ENCODE results near the gene C16orf74. TPM values are rescaled to one million over a fixed set of nuclear protein-coding genes. Genes with fewer than 3 reads are reported as not detected.

Gene C16orf74
- total RNA-seq, 1 donor from 2014 or later = 33.6 TPM

GRCh38 chr16:85696781-85697180, 54.1 kb downstream of the C16orf74 start:
- no peak for DNase-seq (ENCODE audit: low spot score)

GRCh38 chr16:85695196-85696128, 55.4 kb downstream of the C16orf74 start:
- DNase-seq (ENCODE audit: low spot score) = no peak

- DNase-seq (ENCODE audit: low spot score) = no peak
Measured at GRCh38 chr16:85690469-85691064, 60.3 kb downstream of the C16orf74 start.

GRCh38 chr16:85689950-85690320, 61.0 kb downstream of the C16orf74 start:
- DNase-seq (ENCODE audit: low spot score) = no peak

- no peak for DNase-seq (ENCODE audit: low spot score)
Measured at GRCh38 chr16:85689285-85689949, 61.5 kb downstream of the C16orf74 start.

GRCh38 chr16:85688586-85689284, 62.2 kb downstream of the C16orf74 start, which contains the start of gene GINS2:
Gene GINS2, minus strand, starts transcription at chr16:85688954. Its CDS starts 56 bp downstream, at chr16:85688898.
- peak; percentile 90 for DNase-seq (ENCODE audit: low spot score)

- DNase-seq (ENCODE audit: low spot score) = no peak
Measured at GRCh38 chr16:85687651-85688471, 63.0 kb downstream of the C16orf74 start.

GRCh38 chr16:85686912-85687591, 63.8 kb downstream of the C16orf74 start:
- no peak for DNase-seq (ENCODE audit: low spot score)

- DNase-seq (ENCODE audit: low spot score) = no peak
Measured at GRCh38 chr16:85685251-85685650, 65.6 kb downstream of the C16orf74 start.

GRCh38 chr16:85683363-85683762, 67.5 kb downstream of the C16orf74 start:
- DNase-seq (ENCODE audit: low spot score) = no peak

GRCh38 chr16:85682516-85682915, 68.4 kb downstream of the C16orf74 start:
- no peak for DNase-seq (ENCODE audit: low spot score)

GRCh38 chr16:85681255-85681654, 69.6 kb downstream of the C16orf74 start:
- no peak for DNase-seq (ENCODE audit: low spot score)

GRCh38 chr16:85680352-85680944, 70.4 kb downstream of the C16orf74 start:
- DNase-seq (ENCODE audit: low spot score) = no peak

- no peak for DNase-seq (ENCODE audit: low spot score)
Measured at GRCh38 chr16:85679870-85680269, 71.0 kb downstream of the C16orf74 start.

- no peak for DNase-seq (ENCODE audit: low spot score)
Measured at GRCh38 chr16:85678821-85679220, 72.1 kb downstream of the C16orf74 start.

- no peak for DNase-seq (ENCODE audit: low spot score)
Measured at GRCh38 chr16:85678016-85678415, 72.9 kb downstream of the C16orf74 start.

- no peak for DNase-seq (ENCODE audit: low spot score)
Measured at GRCh38 chr16:85677383-85677967, 73.4 kb downstream of the C16orf74 start.

- no peak for DNase-seq (ENCODE audit: low spot score)
Measured at GRCh38 chr16:85676466-85676865, 74.4 kb downstream of the C16orf74 start.

GRCh38 chr16:85675251-85675874, 75.5 kb downstream of the C16orf74 start:
- no peak for DNase-seq (ENCODE audit: low spot score)
